ENCODE data around the gene FBXW7.
A peak's percentile ranks its signal among the peaks of the same experiment; 100 is the strongest.
"Not testable (repeated sequence)": the region's sequence is repeated elsewhere in the genome, so short reads cannot be mapped to it uniquely, and the experiment has no call there.

Gene FBXW7

GRCh38 chr4:152544533-152544932 lies 8.6 kb upstream of the FBXW7 start:
- not testable (repeated sequence) for DNase-seq

DNA sequence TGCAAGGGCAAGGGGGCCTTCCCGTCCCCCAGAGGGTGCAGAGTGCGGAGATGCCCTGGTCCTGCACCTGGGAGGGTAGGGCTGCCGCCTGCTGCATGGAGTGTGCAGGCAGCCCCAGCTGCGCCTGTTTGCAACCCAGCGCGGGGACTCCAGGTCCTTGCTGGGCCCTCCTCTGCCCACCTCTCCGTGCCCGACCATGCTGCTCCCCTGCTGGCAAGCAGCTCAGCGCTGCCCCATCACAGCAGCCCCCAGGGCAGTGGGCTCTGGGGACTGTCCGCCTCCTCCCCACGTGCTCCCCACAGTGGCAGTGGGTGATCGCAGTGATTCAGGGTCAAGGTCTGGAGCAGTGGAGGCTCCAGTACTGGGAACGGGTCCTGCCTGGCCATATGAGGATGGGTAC lies 5.0 kb upstream of the FBXW7 start:
- no peak for DNase-seq

DNA sequence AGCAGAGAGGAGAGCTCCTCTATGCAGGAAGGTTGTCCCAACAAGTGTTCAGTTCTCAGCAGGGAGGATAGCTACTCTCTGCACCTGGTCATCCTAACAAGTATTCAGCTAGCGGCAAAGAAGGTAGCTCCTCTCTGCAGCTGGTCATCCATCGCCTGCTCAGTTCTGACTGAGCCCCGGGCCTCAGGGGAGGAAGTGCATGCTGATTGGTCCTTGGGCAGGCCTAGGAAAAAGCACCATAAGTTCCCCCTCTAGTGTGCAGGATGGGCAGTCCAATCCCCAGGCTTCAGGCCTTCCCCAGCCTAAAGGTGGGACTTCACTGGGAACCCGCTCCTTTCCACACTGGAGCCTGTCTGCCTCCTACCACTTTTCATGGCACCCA lies 4.4 kb upstream of the FBXW7 start:
- no peak for DNase-seq

DNA sequence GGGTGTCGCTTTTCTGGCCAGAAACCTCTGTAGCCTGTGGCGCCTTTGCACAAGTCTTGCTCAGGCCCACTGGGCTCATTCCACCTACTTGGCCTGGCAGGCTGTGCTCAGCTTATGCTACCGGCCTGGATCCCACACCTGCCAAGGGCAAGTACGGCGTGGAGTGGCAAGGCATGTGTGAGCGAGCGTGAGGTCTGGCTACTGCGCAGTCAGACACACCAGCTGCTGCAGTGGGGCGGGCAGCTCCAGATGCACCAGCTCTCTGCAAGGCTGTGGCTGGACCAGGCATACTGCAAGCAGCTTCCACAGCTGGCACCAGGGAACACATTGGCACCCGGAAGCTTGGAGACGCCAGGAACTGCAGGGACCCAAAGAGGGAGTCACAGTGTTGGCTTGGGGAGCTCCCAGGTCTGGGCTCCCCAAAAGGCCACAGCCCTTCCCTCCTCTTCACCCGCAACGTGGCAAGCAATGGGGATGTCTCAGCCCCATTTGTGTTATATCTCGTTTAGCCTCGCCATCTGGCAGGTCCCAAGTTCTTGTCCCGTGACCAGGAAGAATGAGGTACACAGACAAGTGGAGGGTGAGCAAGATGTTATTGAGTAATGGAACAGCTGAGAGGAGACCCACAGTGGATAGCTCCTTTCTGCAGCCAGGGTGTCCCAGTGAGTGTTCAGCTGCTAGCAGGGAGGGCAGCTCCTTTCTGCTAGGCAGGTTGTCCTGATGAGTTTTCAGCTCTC lies 3.8 kb upstream of the FBXW7 start:
- no peak for DNase-seq

GRCh38 chr4:152537881-152538280 lies 2.0 kb upstream of the FBXW7 start:
- DNase-seq = no peak

DNA sequence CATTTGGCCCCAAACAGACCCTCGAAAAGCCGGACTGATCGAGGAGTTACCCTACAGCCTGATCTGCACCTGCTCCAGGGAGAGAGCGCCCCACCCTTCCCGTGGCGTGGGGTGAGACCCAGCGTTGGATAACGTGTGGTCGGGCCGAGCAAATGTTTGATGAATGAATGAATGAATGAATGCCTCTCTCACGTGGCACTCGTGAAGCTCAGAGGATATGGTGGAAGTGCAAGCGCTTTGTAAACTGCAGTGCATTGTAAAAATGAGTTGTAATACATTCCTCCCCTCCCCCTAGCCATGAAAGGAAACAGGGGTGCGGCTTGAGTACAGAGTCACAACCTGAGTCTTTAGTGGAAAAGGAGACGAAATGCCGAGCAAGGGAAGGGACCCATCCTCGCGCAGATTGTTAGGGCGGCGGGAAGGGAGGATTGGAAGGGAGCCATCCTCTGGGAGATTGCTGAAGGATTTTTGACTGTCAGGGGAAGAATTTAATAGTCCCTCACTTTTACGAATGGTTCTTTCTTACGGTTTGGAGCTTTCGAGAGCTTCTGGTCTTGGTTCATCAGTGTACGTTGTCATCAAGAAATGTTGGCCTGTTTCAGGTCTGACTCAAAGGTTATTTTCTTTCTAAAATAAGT lies 772 bp upstream of the FBXW7 start:
- DNase-seq = peak; percentile 61

GRCh38 chr4:152535360-152535902 lies 461 bp downstream of the FBXW7 start:
- DNase-seq = no peak

DNA sequence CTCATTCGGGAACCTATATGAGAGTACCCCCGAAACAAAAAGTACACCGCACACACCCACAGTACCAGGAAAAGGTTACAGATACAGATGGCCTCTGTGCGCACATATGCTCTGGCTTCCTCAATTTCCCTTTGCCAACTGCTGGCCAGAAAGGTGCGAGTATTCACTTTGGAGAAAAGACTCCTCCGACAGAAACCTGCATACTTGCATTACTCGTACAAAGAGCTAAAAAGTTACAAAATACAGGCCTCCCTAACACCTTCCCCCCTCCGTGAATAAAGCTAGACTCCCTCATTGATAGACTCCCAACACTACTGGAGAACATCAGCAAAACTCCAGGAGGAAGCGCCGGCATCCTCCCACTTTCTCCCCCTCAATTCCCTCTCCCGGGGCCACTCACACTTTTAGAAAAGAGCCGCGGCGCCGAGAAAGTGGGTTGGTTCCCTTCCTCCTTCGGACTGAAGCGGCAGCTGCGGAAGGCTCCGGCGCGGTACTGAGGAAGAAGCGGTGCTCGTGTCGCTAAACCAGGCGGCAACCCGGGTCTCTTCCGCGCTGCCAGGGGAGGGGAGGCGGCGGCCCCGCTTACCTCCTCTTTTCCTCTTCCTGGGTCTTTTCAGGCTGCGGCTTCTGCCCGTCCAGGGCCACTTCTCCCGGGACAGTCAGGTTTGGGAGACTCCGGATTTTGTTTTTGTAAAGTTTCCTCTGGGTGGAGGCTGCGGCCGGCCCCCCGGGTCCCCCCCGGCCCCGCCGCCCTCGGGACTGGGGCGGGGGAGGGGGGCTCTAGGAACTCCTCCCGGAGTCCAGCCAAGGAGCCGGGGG lies 1.1 kb downstream of the FBXW7 start:
- DNase-seq = peak; percentile 49

DNA sequence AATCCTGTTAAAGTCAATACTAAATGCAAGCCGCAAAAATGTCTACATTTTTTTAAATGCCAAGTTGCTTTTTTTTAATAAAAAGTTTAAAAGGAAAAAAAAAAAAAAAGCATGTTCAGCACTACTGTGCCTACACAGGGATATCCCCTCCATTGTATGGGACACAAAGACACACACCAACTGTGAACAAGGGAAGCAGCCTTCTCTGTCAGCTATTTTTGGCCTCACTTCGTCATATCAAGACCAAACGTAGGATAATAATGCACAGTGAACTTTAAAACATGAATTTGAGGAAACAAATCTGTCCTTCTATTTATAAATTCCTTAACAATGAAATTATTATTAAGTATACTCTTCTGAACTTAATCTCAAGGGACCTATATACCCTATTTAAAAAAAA lies 4.4 kb downstream of the FBXW7 start:
- DNase-seq = no peak

DNA sequence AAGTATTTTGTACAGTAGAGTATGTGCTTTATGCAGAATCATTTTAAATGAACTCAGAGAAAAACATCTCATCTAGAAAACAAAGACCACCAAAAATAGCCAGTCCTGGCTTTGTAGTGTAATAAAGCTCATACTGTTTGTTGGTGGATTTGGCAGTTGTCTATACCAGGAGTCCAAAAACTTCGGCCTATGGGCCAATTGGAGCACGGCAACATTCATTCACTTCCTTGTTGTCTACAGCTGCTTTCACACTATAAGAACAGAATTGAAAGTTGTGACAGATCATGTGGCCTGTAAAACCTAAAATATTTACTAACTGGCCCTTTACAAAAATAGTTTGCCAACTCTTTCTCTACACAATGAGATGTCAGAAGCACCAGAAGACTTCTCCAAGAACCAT lies 5.3 kb downstream of the FBXW7 start:
- DNase-seq = peak; percentile 51

GRCh38 chr4:152529880-152530279 lies 6.0 kb downstream of the FBXW7 start:
- no peak for DNase-seq

GRCh38 chr4:152528060-152528459 lies 7.8 kb downstream of the FBXW7 start:
- no peak for DNase-seq

GRCh38 chr4:152525878-152526277 lies 10.0 kb downstream of the FBXW7 start:
- no peak for DNase-seq

DNA sequence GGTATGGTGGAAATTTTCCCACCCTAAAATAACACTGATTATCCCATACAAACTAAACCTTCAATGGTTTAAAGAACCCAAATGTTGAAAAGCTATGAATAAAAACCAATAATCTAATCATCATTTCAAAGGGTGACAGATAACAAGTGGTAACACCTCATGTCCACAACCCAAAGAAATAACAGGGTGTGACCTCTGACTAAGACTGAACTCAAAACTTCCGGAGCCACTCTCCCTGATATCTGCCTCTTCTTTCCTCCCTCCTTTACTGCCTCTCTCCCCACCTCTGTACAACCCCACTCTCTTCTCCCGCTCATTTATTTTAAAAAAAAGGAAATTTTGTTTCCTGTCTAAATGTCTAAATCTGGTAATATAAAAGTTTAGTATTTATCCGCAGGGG lies 11.5 kb downstream of the FBXW7 start:
- no peak for DNase-seq

GRCh38 chr4:152523731-152524130 lies 12.2 kb downstream of the FBXW7 start:
- no peak for DNase-seq

DNA sequence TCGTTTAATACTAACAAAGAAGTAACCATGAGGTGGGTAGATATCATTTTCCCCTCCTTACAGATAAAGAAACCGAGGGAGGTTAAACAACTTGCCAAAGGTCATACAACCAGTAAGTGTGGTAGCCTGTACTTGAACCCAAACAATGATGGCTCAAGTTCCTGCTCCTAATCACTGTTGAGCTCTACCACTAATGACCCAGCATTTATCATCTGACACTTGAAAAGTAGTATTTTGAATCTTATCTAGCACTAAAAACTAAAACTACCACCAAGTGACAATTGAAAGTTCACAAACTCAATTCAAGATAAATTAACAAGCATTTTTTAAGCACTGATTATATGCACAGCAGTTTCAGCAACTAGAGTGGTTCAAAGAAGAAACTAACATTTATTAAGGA lies 13.1 kb downstream of the FBXW7 start:
- DNase-seq = no peak

GRCh38 chr4:152522245-152522644 lies 13.6 kb downstream of the FBXW7 start:
- no peak for DNase-seq

GRCh38 chr4:152516156-152516555 lies 19.7 kb downstream of the FBXW7 start:
- no peak for DNase-seq

DNA sequence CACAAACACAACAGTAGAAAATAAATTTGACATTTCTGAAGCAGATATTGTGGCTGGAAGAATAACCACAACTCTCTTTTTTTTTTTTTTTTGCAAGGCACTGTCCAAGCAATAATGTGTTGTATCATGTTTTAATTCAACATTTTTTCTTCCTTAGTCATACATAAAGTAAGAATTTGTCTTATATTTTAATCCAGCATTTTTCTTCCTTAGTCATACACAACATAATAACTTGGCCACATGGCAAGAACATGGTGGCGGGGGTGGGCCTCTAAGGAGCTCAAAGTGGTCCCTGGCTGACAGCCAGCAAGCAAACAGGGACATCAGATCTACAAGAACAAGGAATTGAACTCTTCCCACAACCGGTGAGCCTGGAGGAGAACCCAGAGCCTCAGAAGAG lies 20.2 kb downstream of the FBXW7 start:
- no peak for DNase-seq

GRCh38 chr4:152514356-152514755 lies 21.5 kb downstream of the FBXW7 start:
- no peak for DNase-seq

GRCh38 chr4:152513078-152513477 lies 22.8 kb downstream of the FBXW7 start:
- DNase-seq = no peak

GRCh38 chr4:152512483-152512882 lies 23.4 kb downstream of the FBXW7 start:
- peak; percentile 68 for DNase-seq

DNA sequence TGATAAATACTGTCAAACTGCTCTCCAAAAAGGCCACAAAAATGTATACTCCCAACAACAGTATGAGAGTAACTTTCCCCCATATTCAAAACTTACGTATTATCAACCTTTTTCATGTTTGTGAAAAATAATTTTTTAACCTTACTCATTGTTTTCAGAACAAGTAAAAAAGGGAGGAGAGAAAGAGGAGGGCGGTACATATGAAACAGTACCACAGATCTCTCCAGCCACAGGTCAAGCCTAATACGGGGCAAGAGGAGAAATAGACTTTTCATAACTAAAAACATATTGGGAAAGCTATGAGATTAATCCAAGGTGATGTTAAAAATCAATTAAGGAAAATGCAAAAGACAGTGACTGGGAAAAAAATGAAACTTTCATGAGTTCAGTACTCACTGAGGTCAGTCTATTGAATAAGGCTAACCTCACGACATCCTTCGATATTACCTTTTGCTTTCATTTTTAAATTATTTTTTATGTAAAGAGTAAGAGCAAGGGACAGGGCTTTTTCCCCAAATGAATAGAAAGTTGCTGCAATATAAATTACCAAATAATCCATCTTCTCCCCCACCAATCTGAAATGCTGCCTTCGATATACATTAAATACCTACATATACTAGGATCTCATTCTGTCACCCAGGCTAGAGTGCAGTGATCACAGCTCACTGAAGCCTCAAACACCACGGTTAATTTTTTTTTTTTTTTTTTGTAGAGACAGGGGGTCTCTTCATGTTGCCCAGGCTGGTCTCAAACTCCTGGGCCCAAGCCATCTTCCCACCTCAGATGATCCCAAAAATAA lies 25.3 kb downstream of the FBXW7 start:
- DNase-seq = no peak
